Measurements from ENCODE around the gene D2HGDH. TPM values are rescaled to one million over a fixed set of nuclear protein-coding genes. Genes with fewer than 3 reads are reported as not detected.
"Not testable (repeated sequence)": the region's sequence is repeated elsewhere in the genome, so short reads cannot be mapped to it uniquely, and the experiment has no call there.

The D2HGDH gene
- total RNA-seq, 3 donors from 2014 or later: 13.9 to 22.5 (median 18.7) TPM

DNA sequence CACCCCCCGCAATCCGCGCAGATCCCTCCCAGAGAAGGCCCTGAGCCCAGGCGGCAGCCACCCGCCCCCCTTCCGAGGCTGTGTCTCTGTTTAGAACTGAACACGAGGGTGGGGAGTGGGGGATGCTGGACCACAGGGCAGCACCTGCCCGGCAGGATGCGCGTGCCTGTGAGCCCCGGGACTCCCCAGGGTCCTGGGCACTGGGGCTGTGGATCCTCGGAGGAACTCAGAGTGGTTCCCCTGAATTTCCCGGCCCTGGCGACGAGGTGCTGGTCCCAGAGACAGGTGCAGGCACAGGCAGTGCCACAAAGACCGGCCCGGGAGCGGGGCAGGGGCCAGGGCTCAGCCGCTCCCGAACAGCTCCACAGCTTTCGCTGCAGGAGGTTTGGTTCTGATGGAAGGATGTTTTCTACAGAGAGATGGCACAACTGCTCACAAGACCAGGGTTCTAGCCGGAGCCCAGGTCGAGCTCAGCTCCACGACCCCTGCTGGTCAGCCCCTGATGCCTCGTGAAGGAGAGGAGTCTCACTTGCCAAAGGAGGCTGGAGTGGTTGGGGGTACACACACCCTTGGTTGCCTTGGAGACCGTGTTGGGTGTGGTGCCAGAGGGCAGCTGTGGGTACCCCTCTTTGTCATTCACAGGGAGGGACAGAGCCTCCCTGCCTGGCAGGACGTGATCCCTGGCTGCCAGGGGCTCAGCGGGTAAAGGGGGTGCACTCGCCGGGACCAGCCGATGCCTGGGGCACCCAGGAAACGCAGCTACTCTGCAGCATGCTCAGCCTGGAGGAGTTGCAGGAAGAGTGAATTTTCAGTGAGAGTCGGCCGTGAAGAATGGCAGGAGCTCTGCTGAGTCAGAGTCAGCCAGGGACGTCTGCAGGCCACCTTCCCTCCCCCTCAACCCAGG lies 70.1 kb downstream of the D2HGDH start:
- Mint-ChIP-seq H3K27me3 (ENCODE audit: low read depth) (peaks cover 13% of the 10 kb centered on the region), H3K36me3 (ENCODE audit: insufficient read depth) (no peaks in the 10 kb centered on the region), H3K9me3 (no peaks in the 10 kb centered on the region), H3K4me1 (ENCODE audit: low read depth) (peaks cover 7% of the 10 kb centered on the region), H3K4me3 (peak overlapping the region; percentile 59)
- DNase-seq (no peak), ATAC-seq (peak; percentile 21 to 32)

DNA sequence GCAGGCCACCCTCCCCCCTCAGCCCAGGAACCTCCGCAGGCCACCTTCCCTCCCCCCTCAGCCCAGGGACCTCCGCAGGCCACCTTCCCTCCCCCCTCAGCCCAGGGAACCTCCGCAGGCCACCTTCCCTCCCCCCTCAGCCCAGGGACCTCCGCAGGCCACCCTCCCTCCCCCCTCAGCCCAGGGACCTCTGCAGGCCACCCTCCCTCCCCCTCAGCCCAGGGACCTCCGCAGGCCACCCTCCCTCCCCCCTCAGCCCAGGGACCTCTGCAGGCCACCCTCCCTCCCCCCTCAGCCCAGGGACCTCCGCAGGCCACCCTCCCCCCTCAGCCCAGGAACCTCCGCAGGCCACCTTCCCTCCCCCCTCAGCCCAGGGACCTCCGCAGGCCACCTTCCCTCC lies 71.8 kb downstream of the D2HGDH start:
- not testable (repeated sequence) for DNase-seq; H3K4me1 Mint-ChIP-seq (ENCODE audit: low read depth); H3K4me3 Mint-ChIP-seq; ATAC-seq; H3K9me3 Mint-ChIP-seq; H3K36me3 Mint-ChIP-seq (ENCODE audit: insufficient read depth)
- H3K27me3 Mint-ChIP-seq (ENCODE audit: low read depth): peaks cover 13% of the 10 kb centered on the region

DNA sequence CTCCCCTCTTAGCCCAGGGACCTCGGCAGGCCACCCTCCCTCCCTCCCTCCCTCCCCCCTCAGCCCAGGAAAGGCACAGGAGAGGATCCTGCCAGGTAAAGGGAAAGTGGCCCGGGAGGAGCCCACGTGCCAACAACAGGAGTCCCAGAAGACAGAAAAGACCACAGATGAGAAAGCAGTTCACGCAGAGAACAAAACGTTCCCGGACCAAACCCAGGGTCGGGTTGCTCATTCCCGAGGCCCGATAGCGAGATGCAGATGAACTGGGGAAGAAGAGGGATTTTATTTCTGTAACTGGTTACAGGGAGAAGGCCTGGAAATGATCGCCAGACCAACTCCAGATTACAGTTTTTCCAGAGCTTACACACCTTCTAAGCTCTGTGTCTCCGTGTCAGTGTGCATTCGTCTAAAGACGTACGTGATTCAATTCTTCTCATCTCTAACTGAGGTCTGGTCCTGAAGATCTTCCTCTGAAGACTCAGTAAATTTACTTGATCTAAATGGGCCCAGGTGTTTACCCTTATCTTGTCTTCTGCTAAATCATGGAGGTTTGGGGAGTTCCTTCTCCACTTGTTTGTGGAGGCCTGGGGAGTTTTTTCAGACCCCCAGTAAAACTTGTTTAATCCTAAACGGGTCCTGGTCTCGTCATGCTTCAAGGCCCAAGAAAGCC lies 73.8 kb downstream of the D2HGDH start:
- Mint-ChIP-seq H3K4me1 (ENCODE audit: low read depth) (peaks cover 7% of the 10 kb centered on the region), H3K36me3 (ENCODE audit: insufficient read depth) (no peaks in the 10 kb centered on the region), H3K9me3 (no peaks in the 10 kb centered on the region), H3K27me3 (ENCODE audit: low read depth) (peaks cover 13% of the 10 kb centered on the region), H3K4me3 (no peak overlapping the region)
- ATAC-seq (no peak), DNase-seq (no peak)

DNA sequence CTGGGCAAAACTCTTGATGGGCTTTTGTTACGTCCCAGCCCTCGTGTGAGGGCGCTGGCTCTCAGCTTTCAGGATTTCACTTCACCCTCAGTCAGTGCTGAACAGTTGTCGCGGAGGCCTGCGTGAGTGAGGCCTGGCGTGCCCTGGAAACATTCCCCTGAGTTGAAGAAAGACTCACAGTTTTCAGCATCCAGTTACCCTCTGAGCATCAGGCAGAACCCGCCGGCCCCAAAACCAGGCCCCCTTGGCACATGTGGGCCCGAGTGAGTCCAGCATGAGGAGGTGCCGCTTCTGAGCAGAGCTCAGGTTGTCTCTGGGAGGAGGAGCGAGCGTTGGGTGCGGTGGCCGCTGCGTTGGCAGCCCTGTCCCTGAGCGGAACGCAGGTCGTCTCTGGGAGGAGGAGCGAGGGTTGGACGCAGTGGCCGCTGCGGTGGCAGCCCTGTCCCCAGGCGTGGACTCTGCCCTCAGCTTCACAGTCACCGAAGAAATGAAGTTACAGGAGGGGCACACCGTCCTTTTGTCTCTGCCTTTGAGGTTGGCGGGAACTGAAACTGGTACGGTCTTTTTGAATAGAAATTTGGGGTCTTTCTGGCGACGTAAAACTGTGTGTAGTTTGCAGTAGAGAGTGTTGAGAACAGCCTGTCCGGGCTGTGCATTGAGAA lies 74.4 kb downstream of the D2HGDH start, which contains the start of gene NEU4:
Gene NEU4 (plus strand): TSS at position 473 of the 662 bp plus-strand sequence. CDS start 5,292 bp downstream, outside the sequence.
- no peaks in the 10 kb centered on the region for H3K36me3 Mint-ChIP-seq (ENCODE audit: insufficient read depth)
- H3K9me3 Mint-ChIP-seq: no peaks in the 10 kb centered on the region
- peaks cover 5% of the 10 kb centered on the region for H3K4me1 Mint-ChIP-seq (ENCODE audit: low read depth)
- ATAC-seq (no peak), DNase-seq (no peak)
- no peak within 1 kb of the TSS for H3K4me3 Mint-ChIP-seq
- peaks cover 11% of the 10 kb centered on the region for H3K27me3 Mint-ChIP-seq (ENCODE audit: low read depth)

DNA sequence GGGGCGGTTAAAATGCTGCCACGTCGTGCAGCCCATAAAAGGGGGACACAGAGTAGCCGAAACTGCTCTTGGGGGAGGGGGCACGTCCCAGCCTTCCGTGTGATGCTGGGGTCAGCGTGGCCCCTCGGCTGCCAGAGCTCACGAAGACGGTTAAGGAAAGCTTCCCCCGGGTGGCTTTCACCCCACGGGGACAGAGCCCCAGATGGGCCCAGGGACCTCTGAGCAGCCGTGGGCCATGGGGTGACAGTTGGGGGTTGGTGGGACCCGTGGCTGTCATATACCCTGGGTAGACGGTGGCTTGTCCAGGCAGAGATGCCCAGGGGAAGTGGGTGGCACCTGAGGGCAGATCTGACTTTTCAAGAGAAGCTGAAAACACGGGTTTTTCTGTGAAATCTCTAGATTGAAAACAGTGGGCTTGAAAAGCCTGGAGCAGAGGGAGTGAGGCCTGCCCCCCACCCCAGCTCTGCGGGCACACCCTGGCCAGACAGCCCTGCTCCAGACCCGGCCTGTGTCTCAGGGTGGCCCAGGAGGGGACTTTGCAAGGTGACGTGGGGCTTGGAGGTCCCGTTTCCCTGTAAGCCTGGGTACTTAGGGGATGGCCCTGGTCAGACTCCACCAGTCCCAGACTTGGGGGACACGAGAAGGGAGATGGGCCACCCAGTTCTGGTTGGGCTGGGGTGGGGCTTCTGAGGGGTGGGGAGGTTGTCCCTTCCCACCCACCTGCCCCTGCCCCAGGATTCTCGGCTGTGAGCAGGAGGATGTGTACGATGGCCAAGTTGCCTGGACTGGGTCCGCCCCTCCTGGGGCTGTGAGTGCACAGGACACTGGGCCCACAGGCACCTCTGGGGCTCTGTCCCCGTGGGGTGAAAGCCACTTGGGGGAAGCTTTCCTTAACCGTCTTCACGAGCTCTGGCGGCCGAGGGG lies 75.2 kb downstream of the D2HGDH start:
- peaks cover 4% of the 10 kb centered on the region for H3K4me1 Mint-ChIP-seq (ENCODE audit: low read depth)
- no peak overlapping the region for H3K4me3 Mint-ChIP-seq
- ATAC-seq: no peak
- H3K36me3 Mint-ChIP-seq (ENCODE audit: insufficient read depth): no peaks in the 10 kb centered on the region
- peaks cover 8% of the 10 kb centered on the region for H3K27me3 Mint-ChIP-seq (ENCODE audit: low read depth)
- H3K9me3 Mint-ChIP-seq: no peaks in the 10 kb centered on the region
- no peak for DNase-seq

DNA sequence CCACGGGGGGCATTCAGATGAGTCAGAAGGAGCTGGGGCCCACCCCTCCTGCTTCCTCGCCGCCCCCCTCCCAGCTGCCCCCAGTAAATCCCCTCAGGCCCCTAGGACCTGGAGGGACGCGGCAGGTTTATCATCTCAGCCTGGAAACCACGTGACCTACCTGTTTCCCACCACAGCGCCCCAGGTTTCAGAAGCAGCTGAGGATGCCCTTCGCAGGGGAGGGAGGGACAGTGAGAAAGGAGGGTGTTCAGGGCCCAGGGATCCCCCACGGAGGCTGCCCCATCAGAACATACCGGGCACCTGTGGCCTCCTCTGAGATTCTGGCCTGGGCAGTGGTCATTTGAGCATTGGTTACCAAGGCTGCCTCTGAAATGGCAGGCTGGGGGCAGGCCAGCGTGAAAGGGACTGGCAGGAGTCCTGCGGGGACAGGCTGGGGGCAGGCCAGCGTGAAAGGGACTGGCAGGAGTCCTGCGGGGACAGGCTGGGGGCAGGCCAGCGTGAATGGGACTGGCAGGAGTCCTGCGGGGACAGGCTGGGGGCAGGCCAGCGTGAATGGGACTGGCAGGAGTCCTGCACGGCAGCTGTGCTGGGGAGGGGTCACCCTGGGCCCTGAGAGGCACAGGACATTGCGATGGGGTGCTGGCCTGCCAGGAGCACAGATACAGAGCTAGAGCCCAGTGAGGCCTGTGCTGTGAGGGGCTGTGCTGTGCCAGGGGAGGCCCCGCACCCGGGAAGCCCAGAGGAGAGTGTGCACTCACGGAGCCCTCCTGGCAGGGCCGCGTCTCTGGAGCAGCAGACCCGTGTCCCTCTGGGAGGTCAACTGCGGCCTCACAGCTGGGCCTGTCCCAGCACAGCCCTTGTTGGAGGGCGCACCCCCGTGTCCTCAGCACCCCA lies 76.1 kb downstream of the D2HGDH start:
- DNase-seq: no peak
- no peaks in the 10 kb centered on the region for H3K9me3 Mint-ChIP-seq
- H3K27me3 Mint-ChIP-seq (ENCODE audit: low read depth): peaks cover 8% of the 10 kb centered on the region
- no peak for ATAC-seq
- H3K4me3 Mint-ChIP-seq: no peak overlapping the region
- peaks cover 2% of the 10 kb centered on the region for H3K4me1 Mint-ChIP-seq (ENCODE audit: low read depth)
- no peaks in the 10 kb centered on the region for H3K36me3 Mint-ChIP-seq (ENCODE audit: insufficient read depth)

DNA sequence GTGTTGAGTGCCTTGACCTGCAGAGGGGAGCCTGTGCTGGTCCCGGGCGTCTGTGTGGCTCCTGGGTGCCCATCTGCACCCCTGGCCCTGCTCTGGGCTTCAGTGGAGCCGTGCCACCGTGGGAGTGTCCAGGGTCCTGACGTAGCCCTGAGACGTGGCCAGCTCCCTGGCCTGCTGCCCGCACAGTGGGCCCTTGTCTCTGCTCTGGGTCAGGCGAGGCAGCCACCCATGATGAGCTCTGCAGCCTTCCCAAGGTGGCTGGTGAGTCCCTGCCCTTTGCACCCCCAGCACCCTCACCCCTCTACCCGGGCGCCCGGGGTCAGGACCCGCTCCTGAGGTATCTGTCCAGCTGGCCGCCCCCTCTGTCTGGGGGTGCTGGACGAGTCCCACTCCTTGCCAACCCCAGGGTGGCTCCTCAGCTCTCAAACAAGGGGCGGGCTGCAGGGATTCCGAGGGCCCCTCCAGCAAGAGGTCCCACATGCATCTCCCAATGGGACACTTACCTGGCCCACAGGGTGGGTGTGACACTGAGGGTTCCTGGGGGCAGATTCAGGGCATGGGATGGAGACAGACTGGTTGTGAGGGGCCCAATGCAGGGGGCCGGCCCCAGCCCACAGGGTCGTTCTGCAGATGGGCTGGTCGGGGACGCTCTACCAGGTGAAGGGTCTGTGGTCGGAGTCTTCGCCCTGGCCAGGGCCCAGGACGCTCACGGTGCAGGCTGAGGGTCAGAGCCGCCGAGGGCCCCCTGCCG lies 76.9 kb downstream of the D2HGDH start:
- H3K36me3 Mint-ChIP-seq (ENCODE audit: insufficient read depth): no peaks in the 10 kb centered on the region
- ATAC-seq (no peak), DNase-seq (no peak)
- H3K27me3 Mint-ChIP-seq (ENCODE audit: low read depth): peaks cover 8% of the 10 kb centered on the region
- no peaks in the 10 kb centered on the region for H3K9me3 Mint-ChIP-seq
- H3K4me1 Mint-ChIP-seq (ENCODE audit: low read depth): peaks cover 2% of the 10 kb centered on the region
- no peak overlapping the region for H3K4me3 Mint-ChIP-seq

DNA sequence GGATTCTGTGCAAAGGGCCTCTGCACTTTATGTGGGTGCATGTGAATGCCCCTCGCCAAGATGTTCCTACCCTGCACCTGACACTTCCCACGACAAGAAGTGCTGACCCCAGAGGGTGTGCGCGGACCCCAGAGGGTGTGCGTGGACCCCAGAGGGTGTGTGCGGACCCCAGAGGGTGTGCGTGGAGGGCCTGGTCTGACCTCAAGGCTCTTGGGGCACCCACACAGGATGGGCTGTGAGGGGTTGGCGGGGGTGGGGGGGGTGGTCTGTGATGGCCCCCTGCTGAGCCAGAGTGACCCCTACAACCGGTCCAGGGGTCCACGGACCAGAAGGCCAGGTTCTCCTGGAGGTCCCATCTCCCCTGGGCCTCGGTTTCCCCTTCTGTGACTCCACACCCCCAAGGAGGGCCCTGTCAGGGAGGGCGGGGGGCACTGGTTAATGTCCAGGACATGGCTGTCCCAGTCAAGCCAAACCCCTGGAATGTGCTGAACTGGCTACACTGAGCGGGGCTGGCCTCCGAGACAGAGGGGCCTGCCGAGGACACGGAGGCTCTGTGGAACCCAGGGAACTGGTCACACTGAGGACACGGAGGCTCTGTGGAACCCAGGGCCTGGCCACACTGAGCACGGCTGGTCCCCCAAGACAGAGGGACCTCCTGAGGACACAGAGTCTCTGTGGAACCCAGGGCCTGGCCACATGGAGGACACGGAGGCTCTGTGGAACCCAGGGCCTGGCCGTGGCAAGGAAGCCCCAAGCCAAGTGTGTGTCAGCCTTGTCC lies 77.7 kb downstream of the D2HGDH start:
- no peaks in the 10 kb centered on the region for H3K36me3 Mint-ChIP-seq (ENCODE audit: insufficient read depth)
- H3K9me3 Mint-ChIP-seq: no peaks in the 10 kb centered on the region
- peaks cover 8% of the 10 kb centered on the region for H3K27me3 Mint-ChIP-seq (ENCODE audit: low read depth)
- DNase-seq: no peak
- H3K4me1 Mint-ChIP-seq (ENCODE audit: low read depth): peaks cover 2% of the 10 kb centered on the region
- ATAC-seq: no peak
- no peak overlapping the region for H3K4me3 Mint-ChIP-seq

DNA sequence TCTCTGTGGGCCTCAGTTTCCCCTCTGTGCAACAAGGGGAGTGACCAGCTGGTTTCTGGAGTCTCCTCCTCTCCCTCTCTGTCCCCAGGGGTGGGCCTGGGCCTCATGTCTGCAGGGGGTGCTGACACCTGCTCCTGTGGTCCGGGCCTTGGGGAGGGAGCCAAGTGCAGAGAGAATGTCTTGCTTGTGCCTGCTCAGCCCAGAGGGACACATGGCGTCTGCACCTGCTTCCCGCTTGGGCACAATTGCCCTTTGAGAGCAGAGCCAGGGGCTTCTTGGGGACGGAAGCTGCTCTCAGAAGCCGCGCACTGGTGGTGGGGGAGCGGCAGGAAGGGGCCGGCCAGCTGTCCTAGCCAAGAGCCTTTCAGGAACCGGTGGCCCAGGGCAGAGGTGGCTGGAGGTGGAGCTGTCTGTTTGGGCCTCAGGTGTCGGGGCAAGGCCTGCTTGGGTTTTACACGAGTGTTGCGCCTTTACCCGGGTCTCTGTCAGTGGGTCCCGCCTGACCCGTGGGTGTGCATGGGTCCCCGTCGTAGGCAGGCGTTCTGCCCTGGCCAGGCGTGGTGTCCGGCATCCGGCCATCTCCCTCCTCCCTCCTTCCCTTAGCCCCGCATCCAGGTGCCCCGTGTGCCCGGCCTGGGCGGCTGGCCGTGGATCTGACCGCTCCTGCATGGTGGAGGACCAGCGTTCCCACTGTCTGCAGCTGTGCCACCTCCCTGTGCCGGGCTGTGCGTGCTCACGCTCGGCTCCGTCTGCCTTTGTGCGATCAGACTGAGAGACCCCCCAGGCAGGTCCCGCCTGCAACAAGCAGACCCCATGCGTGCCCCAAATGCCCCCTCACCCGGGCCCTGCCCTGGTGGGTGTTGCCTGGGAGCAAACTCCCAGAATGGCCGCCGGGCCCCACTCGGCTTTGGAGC lies 78.6 kb downstream of the D2HGDH start:
- DNase-seq: no peak
- no peaks in the 10 kb centered on the region for H3K9me3 Mint-ChIP-seq
- no peaks in the 10 kb centered on the region for H3K36me3 Mint-ChIP-seq (ENCODE audit: insufficient read depth)
- H3K27me3 Mint-ChIP-seq (ENCODE audit: low read depth): peaks cover 8% of the 10 kb centered on the region
- no peak overlapping the region for H3K4me3 Mint-ChIP-seq
- no peak for ATAC-seq
- peaks cover 7% of the 10 kb centered on the region for H3K4me1 Mint-ChIP-seq (ENCODE audit: low read depth)

DNA sequence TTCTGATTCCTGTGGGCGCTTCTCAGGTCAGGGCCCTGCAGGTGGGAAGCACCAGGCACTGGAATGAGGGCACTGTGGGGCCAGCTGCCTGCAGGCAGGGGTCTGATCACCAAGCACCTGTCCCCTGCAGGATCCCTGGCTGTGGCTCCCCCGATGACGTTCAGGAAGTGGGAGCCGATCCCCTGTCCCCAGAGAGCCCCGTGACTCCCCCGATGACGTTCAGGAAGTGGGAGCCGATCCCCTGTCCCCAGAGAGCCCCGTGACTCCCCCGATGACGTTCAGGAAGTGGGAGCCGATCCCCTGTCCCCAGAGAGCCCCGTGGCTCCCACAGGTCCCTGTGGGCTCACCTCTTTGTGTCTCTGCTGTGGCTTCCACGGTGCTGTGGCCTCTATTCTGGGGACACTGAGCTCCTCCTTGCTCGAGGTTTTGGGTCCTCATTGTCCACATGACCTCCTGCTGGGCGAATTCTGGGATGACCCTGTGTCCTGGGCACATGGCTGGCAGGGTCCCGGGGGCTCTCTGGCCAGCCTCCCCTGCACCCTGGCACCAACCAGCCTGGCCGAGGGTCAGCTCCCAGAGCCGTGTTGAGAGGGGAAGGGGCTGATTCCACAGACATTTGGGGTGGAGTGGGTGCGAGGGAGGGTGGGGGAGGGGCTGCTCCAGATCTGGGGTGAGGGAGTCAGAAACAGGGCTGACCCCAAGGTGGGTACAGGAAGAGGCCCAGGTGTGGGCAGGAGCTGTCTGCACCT lies 79.4 kb downstream of the D2HGDH start:
- H3K9me3 Mint-ChIP-seq: no peaks in the 10 kb centered on the region
- ATAC-seq (peak in 1 of 2 donors; percentile 30), DNase-seq (no peak)
- no peak overlapping the region for H3K4me3 Mint-ChIP-seq
- H3K4me1 Mint-ChIP-seq (ENCODE audit: low read depth): peaks cover 7% of the 10 kb centered on the region
- peaks cover 2% of the 10 kb centered on the region for H3K27me3 Mint-ChIP-seq (ENCODE audit: low read depth)
- H3K36me3 Mint-ChIP-seq (ENCODE audit: insufficient read depth): no peaks in the 10 kb centered on the region

DNA sequence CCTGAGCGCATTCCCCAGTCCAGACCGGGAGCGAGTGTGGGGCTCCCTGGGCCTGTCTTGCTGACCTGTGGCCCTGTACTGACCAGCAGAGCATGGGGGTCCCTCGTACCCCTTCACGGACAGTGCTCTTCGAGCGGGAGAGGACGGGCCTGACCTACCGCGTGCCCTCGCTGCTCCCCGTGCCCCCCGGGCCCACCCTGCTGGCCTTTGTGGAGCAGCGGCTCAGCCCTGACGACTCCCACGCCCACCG lies 79.9 kb downstream of the D2HGDH start:
- no peak overlapping the region for H3K4me3 Mint-ChIP-seq
- peaks cover 2% of the 10 kb centered on the region for H3K27me3 Mint-ChIP-seq (ENCODE audit: low read depth)
- no peak for ATAC-seq

More for the DNA sequence above, 79.9 kb downstream of the D2HGDH start:
- DNase-seq: no peak
- H3K36me3 Mint-ChIP-seq (ENCODE audit: insufficient read depth): no peaks in the 10 kb centered on the region
- H3K9me3 Mint-ChIP-seq: no peaks in the 10 kb centered on the region
- peaks cover 7% of the 10 kb centered on the region for H3K4me1 Mint-ChIP-seq (ENCODE audit: low read depth)
